GM23338 (cell line): Measurements from ENCODE around the gene HSPBAP1.

Experiments used
- EZH2phosphoT487 ChIP-seq: fragments of 200-600 bp; sonication (generic); IDR thresholded peaks from one replicate; pipeline ENCODE4 v1.8.1; 2018; ENCODE audit warnings: antibody characterized with exemption; ENCODE audit not compliant: unreplicated experiment
- TF ChIP-seq, protein P1 (sequence below), 2 experiments: fragments of 200-600 bp in 1 of 2; sonication (generic) in 1 of 2; conservative IDR thresholded peaks; 2 replicates each; pipeline versions ENCODE4 v1.5.1 to v1.6.1; 2016 to 2017; ENCODE audit warnings: antibody characterized with exemption in 2 of 2, low read depth in 2 of 2, mild to moderate bottlenecking in 2 of 2, moderate library complexity in 1 of 2

DNA sequence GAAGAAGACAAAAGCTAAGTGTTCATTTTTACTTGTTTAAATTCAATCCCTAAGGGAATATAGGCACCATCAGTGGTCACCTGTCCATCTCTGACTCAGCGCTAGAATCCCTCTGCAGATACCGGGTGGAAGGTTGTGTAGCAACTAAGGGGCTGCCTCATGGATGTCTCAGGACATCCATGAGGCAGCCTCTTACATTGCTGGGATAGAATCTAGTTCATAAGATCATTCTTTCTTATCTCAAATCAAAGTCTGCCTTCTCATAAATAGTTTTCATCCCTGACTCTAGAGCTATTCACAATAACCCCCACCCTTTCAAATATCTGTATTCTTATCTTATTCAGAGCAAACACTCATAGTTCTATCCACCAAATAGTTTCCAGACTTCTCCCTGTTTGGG lies 38.1 kb downstream of the HSPBAP1 start:
- TF ChIP-seq, protein P1, sequence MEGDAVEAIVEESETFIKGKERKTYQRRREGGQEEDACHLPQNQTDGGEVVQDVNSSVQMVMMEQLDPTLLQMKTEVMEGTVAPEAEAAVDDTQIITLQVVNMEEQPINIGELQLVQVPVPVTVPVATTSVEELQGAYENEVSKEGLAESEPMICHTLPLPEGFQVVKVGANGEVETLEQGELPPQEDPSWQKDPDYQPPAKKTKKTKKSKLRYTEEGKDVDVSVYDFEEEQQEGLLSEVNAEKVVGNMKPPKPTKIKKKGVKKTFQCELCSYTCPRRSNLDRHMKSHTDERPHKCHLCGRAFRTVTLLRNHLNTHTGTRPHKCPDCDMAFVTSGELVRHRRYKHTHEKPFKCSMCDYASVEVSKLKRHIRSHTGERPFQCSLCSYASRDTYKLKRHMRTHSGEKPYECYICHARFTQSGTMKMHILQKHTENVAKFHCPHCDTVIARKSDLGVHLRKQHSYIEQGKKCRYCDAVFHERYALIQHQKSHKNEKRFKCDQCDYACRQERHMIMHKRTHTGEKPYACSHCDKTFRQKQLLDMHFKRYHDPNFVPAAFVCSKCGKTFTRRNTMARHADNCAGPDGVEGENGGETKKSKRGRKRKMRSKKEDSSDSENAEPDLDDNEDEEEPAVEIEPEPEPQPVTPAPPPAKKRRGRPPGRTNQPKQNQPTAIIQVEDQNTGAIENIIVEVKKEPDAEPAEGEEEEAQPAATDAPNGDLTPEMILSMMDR (conservative IDR thresholded peaks at IDR 0.05; ENCODE audit: low read depth in 2 of 2), result no peak
- TF ChIP-seq EZH2phosphoT487, result no peak
